ENCODE results near the gene TAF8. TPM values are rescaled to one million over a fixed set of nuclear protein-coding genes. Genes with fewer than 3 reads are reported as not detected.

Gene TAF8
- total and polyA plus RNA-seq, 10 of the 15 experiments (the other 5 are each of a cell fraction or from before 2014, with no cell fraction given), result 11.7 to 30.9 (median 19.9) TPM

DNA sequence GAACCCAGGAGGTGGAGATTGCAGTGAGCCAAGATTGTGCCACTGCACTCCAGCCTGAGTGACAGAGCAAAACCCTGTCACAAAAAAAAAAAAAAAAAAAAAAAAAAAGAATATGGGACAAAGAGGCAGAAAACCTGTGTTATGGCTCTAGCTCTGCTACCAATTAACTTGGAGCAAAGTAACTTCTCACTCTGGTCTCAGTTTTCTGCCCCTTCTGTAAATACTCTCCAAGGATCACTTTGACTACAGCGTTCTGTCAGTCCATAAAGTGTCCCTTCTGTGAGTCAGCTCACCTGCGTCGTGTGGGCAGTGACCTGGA lies 67.5 kb downstream of the TAF8 start (continued):
- TF ChIP-seq HDAC6 (IDR thresholded peaks at IDR 0.05; ENCODE audit: unreplicated experiment) (no peak), TCF3 (IDR thresholded peaks at IDR 0.05; ENCODE audit: borderline replicate concordance, insufficient read depth, low read depth, low read length) (no peak), CEBPZ (IDR thresholded peaks at IDR 0.05; ENCODE audit: low read depth, low read length) (no peak), CBX5 (IDR thresholded peaks at IDR 0.05; ENCODE audit: low read depth) (no peak), STAT1 (conservative IDR thresholded peaks at IDR 0.05) (no peak), CHD2 (IDR thresholded peaks at IDR 0.05; ENCODE audit: borderline replicate concordance, low read depth, low read length) (no peak), CHD1 (IDR thresholded peaks at IDR 0.05; ENCODE audit: low read depth, low read length) (no peak)

DNA sequence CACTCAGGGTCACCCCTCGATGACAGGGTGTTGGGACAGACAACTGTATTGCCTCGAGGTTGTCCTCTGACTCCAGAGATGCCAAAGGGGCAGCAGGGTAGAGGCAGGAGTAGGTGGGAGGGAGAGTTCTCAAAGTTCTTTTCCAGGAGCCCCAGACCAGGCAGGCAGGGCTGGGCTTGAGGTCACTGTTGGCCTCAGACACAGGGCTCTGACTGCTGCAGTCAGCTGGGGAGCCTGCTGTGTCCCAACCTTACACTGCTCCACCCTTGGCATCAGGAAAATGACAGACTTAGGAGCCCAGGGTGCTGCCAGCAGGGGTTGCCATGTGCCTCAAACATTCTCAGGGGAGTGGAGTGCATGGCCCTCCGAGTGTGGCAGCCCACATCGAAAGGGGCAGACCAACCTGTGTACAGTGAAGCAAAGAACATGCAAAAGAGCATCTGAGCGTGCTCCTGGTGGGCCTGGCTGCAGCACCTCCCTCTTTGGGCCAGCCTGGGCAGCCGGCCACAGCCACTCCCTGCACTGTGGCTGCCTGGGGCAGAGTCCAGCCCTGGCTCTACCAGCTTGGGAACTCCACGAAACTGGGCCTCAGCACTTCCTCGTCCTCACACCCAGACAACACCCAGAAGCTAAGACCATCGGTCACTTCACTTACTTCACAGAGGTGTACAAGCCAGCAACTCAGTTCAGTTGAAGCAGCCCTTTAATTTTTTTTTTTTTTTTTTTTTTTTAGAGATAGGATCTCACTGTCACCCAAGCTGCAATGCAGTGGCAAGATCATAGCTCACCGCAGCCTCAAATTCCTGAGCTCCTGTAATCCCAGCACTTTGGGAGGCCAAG lies 68.1 kb downstream of the TAF8 start:
- no peaks in the 10 kb centered on the region for H3K4me1 ChIP-seq (ENCODE audit: control insufficient read depth, insufficient read depth, low read length)
- no peak overlapping the region for H2AFZ ChIP-seq (ENCODE audit: control insufficient read depth, low read depth, low read length)
- POLR2A ChIA-PET, result interaction anchor here (0.6 kb wide), 2 partner anchors 58 to 1011 kb away, joined by 3 to 5 read pairs; no protein-coding TSS in a partner anchor
- no peaks in the 10 kb centered on the region for H3K79me2 ChIP-seq (ENCODE audit: control insufficient read depth, insufficient read depth, low read length)
- FAIRE-seq, result no peak
- DNase-seq (ENCODE audit: low read depth, low spot score), result no peak
- in situ Hi-C loops (cut with MboI) (no loop called here), intact Hi-C loops (cut with micrococcal nuclease; ENCODE audit: unreplicated experiment) (no loop called here)
- no peak overlapping the region for H3K4me2 ChIP-seq (ENCODE audit: control insufficient read depth, insufficient read depth)
- no peaks in the 10 kb centered on the region for H3K9me3 ChIP-seq (replicated peaks; ENCODE audit: control insufficient read depth, insufficient read depth, low read length)
- H3K36me3 ChIP-seq (ENCODE audit: control insufficient read depth in 2 of 2, insufficient read depth in 2 of 2, low read length in 1 of 2), result no peaks in the 10 kb centered on the region
- RAD21 ChIA-PET (ENCODE audit: unreplicated experiment), result no interaction called here
- ATAC-seq, result peak; percentile 55
- H4K20me1 ChIP-seq (ENCODE audit: control insufficient read depth, insufficient read depth), result no peaks in the 10 kb centered on the region
- TF ChIP-seq, protein P1, sequence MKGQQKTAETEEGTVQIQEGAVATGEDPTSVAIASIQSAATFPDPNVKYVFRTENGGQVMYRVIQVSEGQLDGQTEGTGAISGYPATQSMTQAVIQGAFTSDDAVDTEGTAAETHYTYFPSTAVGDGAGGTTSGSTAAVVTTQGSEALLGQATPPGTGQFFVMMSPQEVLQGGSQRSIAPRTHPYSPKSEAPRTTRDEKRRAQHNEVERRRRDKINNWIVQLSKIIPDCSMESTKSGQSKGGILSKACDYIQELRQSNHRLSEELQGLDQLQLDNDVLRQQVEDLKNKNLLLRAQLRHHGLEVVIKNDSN (IDR thresholded peaks at IDR 0.05; ENCODE audit: borderline replicate concordance, extremely low read length, insufficient read depth, low read depth, low read length), result no peak
- no peak for TF ChIP-seq IKZF1 (conservative IDR thresholded peaks at IDR 0.05)
- no peak for TF ChIP-seq KLF5 (IDR thresholded peaks at IDR 0.05; ENCODE audit: partially characterized antibody)
- no peak for TF ChIP-seq ZNF274 (IDR thresholded peaks at IDR 0.05; ENCODE audit: insufficient read depth, insufficient read length)
- no peak for TF ChIP-seq PRDM15 (CRISPR knock-in tag; IDR thresholded peaks at IDR 0.05)
- no peak for TF ChIP-seq NFIC (IDR thresholded peaks at IDR 0.05; ENCODE audit: low read depth, low read length)
- TF ChIP-seq EZH2 (IDR thresholded peaks at IDR 0.05; ENCODE audit: borderline replicate concordance, control insufficient read depth, low read depth, low read length), result no peak
- no peak overlapping the region for H3K27ac ChIP-seq (ENCODE audit: control insufficient read depth, insufficient read depth)
- peaks cover 0 to 4% of the 10 kb centered on the region in 2 experiments; a peak in 2 of 4 replicates for H3K27me3 ChIP-seq (replicated peaks in 1 of 2; ENCODE audit: control insufficient read depth in 2 of 2, insufficient read depth in 2 of 2, low read length in 1 of 2)
- 9% methylated on average over 10 of the region's 10 CpGs for WGBS (ENCODE audit: insufficient coverage, insufficient replicate concordance, low lambda C conversion rate, missing lambda C conversion rate)
- SMC1A ChIA-PET (ENCODE audit: uncharacterized antibody, unreplicated experiment), result no interaction called here
- H3K9ac ChIP-seq (ENCODE audit: control insufficient read depth, insufficient read depth, low read length), result no peak overlapping the region
- no TSS peak for BruUV-seq (replicated peaks)
- H3K4me3 ChIP-seq, result no peak overlapping the region
- CTCF ChIA-PET, result interaction anchor here (0.9 kb wide), 1 partner anchor 18 kb away, joined by 3 read pairs; no protein-coding TSS in a partner anchor

Data from GM12878 (cell line).